Measurements from ENCODE around the gene FAM149A.

- TF ChIP-seq EZH2 (IDR thresholded peaks at IDR 0.05; ENCODE audit: borderline replicate concordance, insufficient read depth, low read depth, low read length, poor library complexity, severe bottlenecking) (no peak), CTCF (IDR thresholded peaks at IDR 0.05) (no peak)
These were observed 24.8 kb upstream of the FAM149A start for GRCh38 chr4:186079694-186080093.

Measured in B cell (primary cell).